Mesendoderm (in vitro differentiated cells): ENCODE results near the gene ITFG1.

Experiments used
- DNase-seq: peaks from one replicate; pipeline ENCODE4 v3.0.0; 2013
- H2AK5ac ChIP-seq: 2 replicates; pipeline ENCODE4 v1.6.1; 2013; ENCODE audit warnings: low read length, inconsistent platforms
- H2BK120ac ChIP-seq: 2 replicates; pipeline ENCODE4 v1.6.1; 2013; ENCODE audit warnings: low read depth, mild to moderate bottlenecking, low read length, moderate library complexity, mixed read lengths
- H2BK15ac ChIP-seq: replicated peaks from 2 replicates; pipeline ENCODE4 v1.6.1; 2013; ENCODE audit warnings: low read depth, mild to moderate bottlenecking, moderate library complexity
- H2BK5ac ChIP-seq: 2 replicates; pipeline ENCODE4 v1.6.1; 2013; ENCODE audit warnings: low read length, inconsistent platforms
- H3K18ac ChIP-seq: 2 replicates; pipeline ENCODE4 v1.6.1; 2013; ENCODE audit warnings: mild to moderate bottlenecking, low read length, mixed read lengths
- H3K23ac ChIP-seq: one replicate; pipeline ENCODE4 v1.6.1; 2013; ENCODE audit warnings: low read length
- H3K27ac ChIP-seq: 2 replicates; pipeline ENCODE4 v1.5.1; 2013; ENCODE audit warnings: low read depth, mild to moderate bottlenecking, inconsistent platforms, low read length, moderate library complexity
- H3K27me3 ChIP-seq: 2 replicates; pipeline ENCODE4 v1.6.1; 2013; ENCODE audit warnings: low read length, control low read depth, mild to moderate bottlenecking, inconsistent platforms; ENCODE audit not compliant: insufficient read depth, poor library complexity
- H3K36me3 ChIP-seq: 2 replicates; pipeline ENCODE4 v1.6.1; 2013; ENCODE audit warnings: low read length, inconsistent platforms; ENCODE audit not compliant: control insufficient read depth, insufficient read depth
- H3K4ac ChIP-seq: one replicate; pipeline ENCODE4 v1.6.1; 2013; ENCODE audit warnings: low read depth, mild to moderate bottlenecking, low read length, moderate library complexity
- H3K4me1 ChIP-seq: 2 replicates; pipeline ENCODE4 v1.6.1; 2013; ENCODE audit warnings: low read depth, low read length, inconsistent platforms; ENCODE audit not compliant: control insufficient read depth
- H3K4me2 ChIP-seq: 2 replicates; pipeline ENCODE4 v1.6.1; 2013; ENCODE audit warnings: low read length
- H3K4me3 ChIP-seq: 2 replicates; pipeline ENCODE4 v1.5.1; 2013; ENCODE audit warnings: mild to moderate bottlenecking, low read length
- H3K56ac ChIP-seq: one replicate; pipeline ENCODE4 v1.6.1; 2013; ENCODE audit warnings: low read length
- H3K79me1 ChIP-seq: 2 replicates; pipeline ENCODE4 v1.6.1; 2013; ENCODE audit warnings: low read length, inconsistent platforms
- H3K79me2 ChIP-seq: 2 replicates; pipeline ENCODE4 v1.6.1; 2013; ENCODE audit warnings: mild to moderate bottlenecking, low read length; ENCODE audit not compliant: control insufficient read depth, insufficient read depth
- H3K9ac ChIP-seq: 2 replicates; pipeline ENCODE4 v1.6.1; 2013; ENCODE audit warnings: low read length, inconsistent platforms
- H4K5ac ChIP-seq: one replicate; pipeline ENCODE4 v1.6.1; 2013; ENCODE audit warnings: low read length
- H4K8ac ChIP-seq: one replicate; pipeline ENCODE4 v1.6.1; 2013; ENCODE audit warnings: low read depth, mild to moderate bottlenecking, control low read depth, low read length, moderate library complexity
- WGBS: extraction: QIAGEN DNeasy Blood & Tissue Kit; methylation state at CpG from one replicate; pipeline ENCODE4 v1.1.7; 2013; ENCODE audit warnings: low lambda C conversion rate, missing lambda C conversion rate; ENCODE audit not compliant: insufficient coverage; ENCODE audit errors: extremely low coverage; 5-methylcytosine and 5-hydroxymethylcytosine counted together

The ITFG1 gene

DNA sequence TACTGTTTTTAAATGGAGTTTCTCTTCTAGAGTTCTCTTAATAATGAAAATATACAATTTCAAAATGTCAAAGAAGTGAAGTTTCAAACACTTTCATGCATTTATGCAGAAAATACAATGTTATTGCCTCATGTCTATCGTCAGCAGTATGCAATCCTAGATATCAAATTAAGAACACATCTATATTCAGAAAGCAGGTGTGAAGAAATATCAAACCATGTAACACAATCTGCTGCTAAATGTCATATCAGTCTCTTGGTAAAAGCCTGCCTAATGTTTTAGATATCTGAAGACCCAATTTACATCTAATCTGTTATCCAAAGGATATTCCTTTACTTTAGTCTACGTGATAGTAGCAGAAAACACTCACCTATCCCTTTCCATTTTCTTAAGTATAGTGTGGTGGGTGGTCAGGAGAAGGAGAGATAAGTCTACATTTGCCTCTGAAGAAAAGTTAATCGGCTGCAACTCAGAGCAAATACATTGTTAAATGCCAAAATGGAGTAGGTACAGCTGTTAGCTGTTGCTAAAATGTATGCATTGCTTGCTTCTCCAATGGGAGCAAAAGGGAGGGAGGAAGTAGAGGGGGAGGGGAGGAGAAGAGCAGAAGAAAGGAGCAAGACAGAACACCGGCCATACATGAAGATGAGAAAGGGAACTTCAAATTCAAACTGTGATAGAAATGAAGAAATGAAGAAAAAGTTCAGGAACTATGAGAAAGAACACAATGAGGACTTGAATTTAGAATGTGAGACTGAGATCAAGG, 64.9 kb downstream of the ITFG1 start:
- Histone ChIP-seq H4K5ac (no peak overlapping the region), H3K23ac (no peak overlapping the region), H3K27ac (no peak overlapping the region), H3K79me1 (no peaks in the 10 kb centered on the region), H3K9ac (no peak overlapping the region), H2BK120ac (no peak overlapping the region), H3K18ac (no peak overlapping the region), H2BK5ac (no peak overlapping the region), H3K27me3 (no peaks in the 10 kb centered on the region), H3K56ac (no peak overlapping the region), H3K4me2 (no peak overlapping the region), H2BK15ac (no peak overlapping the region), H3K4ac (no peak overlapping the region), H3K4me1 (no peaks in the 10 kb centered on the region), H3K79me2 (no peaks in the 10 kb centered on the region), H4K8ac (no peak overlapping the region), H2AK5ac (no peak overlapping the region), H3K4me3 (no peak overlapping the region), H3K36me3 (no peaks in the 10 kb centered on the region)
- DNase-seq, result no peak
- no CpG with 5 or more reads among the region's 4 CpGs for WGBS

DNA sequence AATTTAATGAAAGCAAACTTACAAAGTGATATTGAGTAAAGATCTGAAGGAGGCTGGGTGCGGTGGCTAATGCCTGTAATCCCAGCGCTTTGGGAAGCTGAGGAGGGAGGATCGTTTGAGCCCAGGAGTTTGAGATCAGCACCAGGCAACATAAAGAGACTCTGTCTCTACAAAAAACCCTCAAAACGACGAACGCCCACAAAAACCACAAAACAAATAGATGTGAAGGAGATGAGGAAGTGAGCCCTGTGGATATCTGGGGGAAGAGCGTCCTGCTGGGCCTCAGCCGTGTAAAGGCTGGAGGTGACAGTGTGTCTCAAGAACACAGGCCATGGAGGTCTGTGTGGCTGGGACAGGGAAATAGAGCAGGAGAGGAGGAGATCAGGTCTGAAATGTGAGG, 68.8 kb downstream of the ITFG1 start:
- Histone ChIP-seq H3K27ac (no peak overlapping the region), H3K27me3 (no peaks in the 10 kb centered on the region)

DNA sequence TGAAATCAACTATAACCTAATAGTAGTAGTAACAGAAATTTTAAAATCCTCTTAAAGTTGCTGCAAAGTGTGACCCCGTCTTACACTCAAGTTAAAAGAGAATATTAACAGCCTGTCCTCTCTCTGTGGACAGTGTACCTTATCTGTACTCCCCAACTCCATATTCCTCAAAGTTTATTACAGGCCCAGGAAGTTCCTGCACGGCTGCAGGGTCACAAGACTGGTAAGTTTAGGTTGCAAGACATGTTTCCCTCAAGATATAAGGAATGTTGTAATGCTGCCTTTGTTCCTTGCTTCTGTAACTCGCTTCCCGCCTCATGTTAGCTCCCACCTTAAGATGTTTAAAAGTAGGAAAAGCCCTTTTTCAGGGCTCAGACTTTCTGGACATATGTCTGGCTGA, 72.2 kb downstream of the ITFG1 start:
- no CpG with 5 or more reads among the region's 4 CpGs for WGBS
- no peaks in the 10 kb centered on the region for H3K79me2 ChIP-seq

More for the DNA sequence above, 68.8 kb downstream of the ITFG1 start:
- no CpG with 5 or more reads among the region's 8 CpGs for WGBS
- no peak overlapping the region for H2BK5ac ChIP-seq
- no peak overlapping the region for H2BK15ac ChIP-seq
- no peak overlapping the region for H2BK120ac ChIP-seq
- DNase-seq, result no peak
- no peak overlapping the region for H2AK5ac ChIP-seq
- H3K4ac ChIP-seq, result no peak overlapping the region
- H3K4me2 ChIP-seq, result no peak overlapping the region
- H4K5ac ChIP-seq, result no peak overlapping the region
- H3K79me2 ChIP-seq, result no peaks in the 10 kb centered on the region
- H3K36me3 ChIP-seq, result no peaks in the 10 kb centered on the region
- H3K79me1 ChIP-seq, result no peaks in the 10 kb centered on the region
- H3K4me3 ChIP-seq, result no peak overlapping the region
- H3K18ac ChIP-seq, result no peak overlapping the region
- no peak overlapping the region for H4K8ac ChIP-seq
- H3K4me1 ChIP-seq, result peaks cover under 1% of the 10 kb centered on the region
- no peak overlapping the region for H3K23ac ChIP-seq
- no peak overlapping the region for H3K56ac ChIP-seq
- H3K9ac ChIP-seq, result no peak overlapping the region

DNA sequence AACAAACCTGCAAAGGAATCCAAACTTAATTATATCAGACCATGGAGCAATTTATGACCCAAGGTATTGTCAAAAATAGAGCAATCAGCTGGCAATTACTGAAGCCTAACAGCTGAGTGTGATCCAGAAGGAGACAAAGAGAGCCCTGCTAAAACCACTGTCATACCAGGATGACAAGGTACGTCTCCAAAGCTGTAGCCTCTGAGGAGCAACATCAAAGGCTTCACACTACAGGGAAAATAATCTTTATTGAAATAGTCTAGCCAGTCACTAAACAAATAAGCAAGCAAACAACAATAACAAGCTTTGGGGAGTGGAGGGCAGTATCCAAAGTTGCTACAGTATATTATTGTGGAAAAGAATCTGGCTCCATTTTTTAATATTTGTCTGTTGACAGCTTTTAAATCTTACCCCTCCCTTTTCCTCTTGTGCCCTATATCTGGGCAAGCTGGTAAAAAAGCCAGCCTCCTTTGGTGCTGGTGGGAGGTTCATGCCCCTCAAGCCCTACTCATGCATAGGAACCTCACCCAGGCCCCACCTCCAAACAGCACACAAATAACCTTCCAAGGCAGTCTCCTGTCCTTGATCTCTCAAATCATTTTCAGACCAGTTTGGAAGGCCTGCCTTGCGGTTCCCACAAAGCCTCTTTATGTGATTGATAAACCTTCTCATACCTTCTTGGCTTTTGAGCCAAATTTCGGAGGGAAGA, 73.7 kb downstream of the ITFG1 start:
- H3K36me3 ChIP-seq, result no peaks in the 10 kb centered on the region
- no peak overlapping the region for H3K9ac ChIP-seq
- H2AK5ac ChIP-seq, result no peak overlapping the region
- no peak overlapping the region for H2BK15ac ChIP-seq
- H3K56ac ChIP-seq, result no peak overlapping the region
- no peaks in the 10 kb centered on the region for H3K79me2 ChIP-seq
- no peak overlapping the region for H3K23ac ChIP-seq
- no peak overlapping the region for H3K4me2 ChIP-seq
- peaks cover 2% of the 10 kb centered on the region for H3K4me1 ChIP-seq
- no peak overlapping the region for H3K27ac ChIP-seq
- H3K18ac ChIP-seq, result no peak overlapping the region
- WGBS, result no CpG with 5 or more reads among the region's 3 CpGs
- H2BK5ac ChIP-seq, result no peak overlapping the region
- H3K4ac ChIP-seq, result no peak overlapping the region
- no peak overlapping the region for H4K5ac ChIP-seq
- no peak overlapping the region for H2BK120ac ChIP-seq
- H3K27me3 ChIP-seq, result no peaks in the 10 kb centered on the region
- DNase-seq, result no peak
- H4K8ac ChIP-seq, result no peak overlapping the region
- H3K4me3 ChIP-seq, result no peak overlapping the region
- no peaks in the 10 kb centered on the region for H3K79me1 ChIP-seq

More for the DNA sequence above, 72.2 kb downstream of the ITFG1 start:
- Histone ChIP-seq H3K36me3 (no peaks in the 10 kb centered on the region), H3K23ac (no peak overlapping the region), H3K27me3 (no peaks in the 10 kb centered on the region), H2BK120ac (no peak overlapping the region), H3K56ac (no peak overlapping the region), H4K8ac (no peak overlapping the region), H3K79me1 (no peaks in the 10 kb centered on the region), H2BK5ac (no peak overlapping the region), H3K4me2 (no peak overlapping the region), H2BK15ac (no peak overlapping the region), H3K18ac (no peak overlapping the region), H3K27ac (no peak overlapping the region), H3K4me1 (peaks cover 2% of the 10 kb centered on the region), H2AK5ac (no peak overlapping the region), H3K4ac (no peak overlapping the region), H4K5ac (no peak overlapping the region), H3K4me3 (no peak overlapping the region), H3K9ac (no peak overlapping the region)
- DNase-seq, result no peak

DNA sequence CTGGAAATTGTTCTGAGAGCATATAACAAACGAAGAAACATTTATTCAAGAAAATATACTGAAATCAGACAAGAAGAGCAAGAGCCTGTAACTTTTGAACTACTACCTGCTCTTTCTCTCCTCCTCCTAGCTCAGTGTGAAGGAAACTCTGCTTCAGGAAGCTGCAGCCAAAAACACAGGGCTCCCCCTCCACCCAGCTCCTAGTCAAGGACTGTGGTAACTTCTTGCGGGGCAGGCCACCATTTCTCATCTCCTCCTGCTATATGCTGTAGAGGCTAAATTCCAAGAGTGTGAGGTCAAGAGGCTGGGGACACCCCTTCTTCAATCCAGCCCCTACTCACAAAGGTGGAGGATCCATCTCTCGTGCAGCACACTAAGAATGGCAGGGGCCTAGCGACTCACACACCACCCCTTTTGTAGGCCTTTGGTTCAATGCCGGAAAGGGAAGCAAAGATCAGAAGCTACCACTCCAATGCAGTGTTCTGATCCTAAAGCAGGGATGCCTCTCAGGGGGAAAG, 74.6 kb downstream of the ITFG1 start:
- no peaks in the 10 kb centered on the region for H3K27me3 ChIP-seq
- no peak overlapping the region for H4K8ac ChIP-seq
- H3K79me2 ChIP-seq, result no peaks in the 10 kb centered on the region
- H3K4ac ChIP-seq, result no peak overlapping the region
- no peak overlapping the region for H3K27ac ChIP-seq
- no peak overlapping the region for H2BK120ac ChIP-seq
- H3K4me2 ChIP-seq, result no peak overlapping the region
- H3K4me3 ChIP-seq, result no peak overlapping the region
- H4K5ac ChIP-seq, result no peak overlapping the region
- no peak overlapping the region for H2BK15ac ChIP-seq
- H3K23ac ChIP-seq, result no peak overlapping the region
- H3K9ac ChIP-seq, result no peak overlapping the region
- H3K18ac ChIP-seq, result peak overlapping the region; percentile 40
- H3K56ac ChIP-seq, result no peak overlapping the region
- no CpG with 5 or more reads among the region's 5 CpGs for WGBS
- no peak overlapping the region for H2AK5ac ChIP-seq
- no peaks in the 10 kb centered on the region for H3K36me3 ChIP-seq
- DNase-seq, result peak; percentile 52
- H2BK5ac ChIP-seq, result no peak overlapping the region
- no peaks in the 10 kb centered on the region for H3K79me1 ChIP-seq
- H3K4me1 ChIP-seq, result peaks cover 2% of the 10 kb centered on the region
